GM12891 (cell line): Measurements from ENCODE around the gene SLC6A19.

ENCODE experiments used
- DNase-seq: peaks from one replicate; pipeline ENCODE4 v3.0.0; 2011; ENCODE audit warnings: low spot score; ENCODE audit not compliant: insufficient read length
- FAIRE-seq: peaks from 2 replicates; lab custom pipeline; 2011; peaks lifted over from hg19 to GRCh38; lab: Jason Lieb, UNC
- PAX5 ChIP-seq: IDR thresholded peaks from 2 replicates; pipeline ENCODE4 v1.6.1; 2011; ENCODE audit warnings: low read length, moderate library complexity, mild to moderate bottlenecking; ENCODE audit not compliant: insufficient read depth, severe bottlenecking
- POLR2A ChIP-seq: IDR thresholded peaks from 2 replicates; pipeline ENCODE4 v1.6.1; 2011; ENCODE audit warnings: low read depth, low read length, control low read depth
- POLR2AphosphoS5 ChIP-seq: IDR thresholded peaks from 2 replicates; pipeline ENCODE4 v1.6.1; 2011; ENCODE audit warnings: low read depth, low read length, control low read depth
- POU2F2 ChIP-seq: IDR thresholded peaks from 2 replicates; pipeline ENCODE4 v1.6.1; 2011; ENCODE audit warnings: low read depth, mild to moderate bottlenecking, control low read depth, low read length, moderate library complexity
- SPI1 ChIP-seq: IDR thresholded peaks from 2 replicates; pipeline ENCODE4 v1.6.1; 2011; ENCODE audit warnings: low read depth, low read length, control low read depth
- TAF1 ChIP-seq: IDR thresholded peaks from 2 replicates; pipeline ENCODE4 v1.6.1; 2011; ENCODE audit warnings: low read depth, low read length, control low read depth

Gene SLC6A19

DNA sequence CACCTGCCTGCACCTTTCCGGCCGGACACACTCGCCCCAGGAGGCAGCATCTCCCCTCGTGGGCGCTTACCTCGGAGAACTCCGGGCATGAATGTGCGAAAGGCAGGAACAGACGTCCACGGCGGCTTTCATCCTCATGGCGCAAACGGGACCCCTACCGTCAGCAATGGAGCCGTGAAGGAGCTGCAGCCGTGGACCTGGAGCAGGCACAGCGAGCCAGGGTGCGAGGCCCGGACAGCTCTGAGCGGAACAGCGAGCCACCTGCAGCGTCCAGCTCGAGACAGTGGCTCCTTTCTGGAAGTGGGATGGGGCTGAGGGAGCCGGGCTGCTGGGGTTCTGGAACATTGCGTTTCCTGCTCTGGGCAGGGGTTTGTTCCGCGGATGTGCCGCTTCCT lies 7.8 kb upstream of the SLC6A19 start:
- no peak for FAIRE-seq
- no peak for TF ChIP-seq POLR2AphosphoS5
- no peak for TF ChIP-seq TAF1
- no peak for TF ChIP-seq SPI1
- TF ChIP-seq PAX5, result no peak
- no peak for TF ChIP-seq POLR2A
- no peak for TF ChIP-seq POU2F2
- no peak for DNase-seq

DNA sequence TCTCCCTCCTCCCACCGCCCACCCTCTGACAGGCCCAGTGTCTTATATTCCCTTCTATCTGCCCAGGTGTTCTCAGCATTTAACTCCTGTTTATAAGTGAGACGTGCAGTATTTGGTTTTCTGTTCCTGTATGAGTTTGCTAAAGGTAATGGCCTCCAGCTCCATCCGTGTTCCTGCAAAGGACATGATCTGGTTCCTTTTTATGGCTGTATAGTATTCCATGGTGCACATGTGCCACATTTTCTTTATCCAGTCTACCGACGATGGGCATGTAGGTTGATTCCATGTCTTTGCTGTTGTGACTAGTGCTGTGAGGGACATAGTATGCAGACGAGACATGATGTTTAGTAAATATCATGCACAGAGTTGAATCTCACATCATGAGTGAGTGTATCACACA lies 7.0 kb upstream of the SLC6A19 start:
- TF ChIP-seq POU2F2, result no peak
- TF ChIP-seq PAX5, result no peak
- TF ChIP-seq POLR2A, result no peak
- TF ChIP-seq TAF1, result no peak
- no peak for TF ChIP-seq SPI1
- no peak for TF ChIP-seq POLR2AphosphoS5
- no peak for DNase-seq
- FAIRE-seq, result no peak

DNA sequence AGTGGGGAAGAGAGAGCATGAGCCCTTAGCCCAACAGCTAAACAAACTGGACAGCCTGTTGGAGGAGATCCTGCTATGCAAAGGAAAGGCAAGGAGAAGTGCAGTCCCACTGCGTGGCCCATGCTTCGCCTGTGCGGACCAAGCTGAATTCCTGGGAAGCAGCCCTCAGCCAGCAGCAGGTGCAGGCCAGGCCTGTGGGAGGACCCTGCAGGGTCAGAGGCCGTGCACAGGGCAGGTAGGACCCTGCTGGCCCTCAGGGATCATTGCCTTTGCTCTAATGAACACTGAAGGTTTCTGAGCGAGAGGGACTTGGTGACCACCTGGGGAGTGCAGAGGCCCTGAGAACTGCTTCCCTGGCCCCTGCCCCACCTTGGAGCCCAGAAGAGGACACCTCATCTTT lies 6.0 kb upstream of the SLC6A19 start:
- TF ChIP-seq POU2F2 (no peak), POLR2A (no peak)
- no peak for FAIRE-seq
- no peak for DNase-seq

DNA sequence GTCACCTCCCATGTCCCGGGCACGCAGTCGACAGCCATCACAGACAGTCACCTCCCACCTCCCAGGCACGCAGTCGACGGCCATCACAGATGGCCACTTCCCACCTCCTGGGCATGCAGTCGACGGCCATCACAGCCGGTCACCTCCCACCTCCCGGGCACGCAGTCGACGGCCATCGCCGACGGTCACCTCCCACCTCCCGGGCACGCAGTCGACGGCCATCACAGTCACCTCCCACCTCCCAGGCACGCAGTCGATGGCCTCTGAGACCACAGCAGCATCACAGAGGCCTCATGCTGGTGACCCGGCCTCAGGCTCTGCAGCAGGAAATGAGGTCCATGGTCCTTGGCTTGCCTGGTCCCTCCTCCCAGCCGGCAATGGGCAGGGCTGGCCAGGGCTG lies 5.5 kb upstream of the SLC6A19 start:
- TF ChIP-seq POU2F2 (no peak), TAF1 (no peak), POLR2A (no peak), POLR2AphosphoS5 (no peak), PAX5 (no peak), SPI1 (no peak)
- FAIRE-seq (no peak), DNase-seq (no peak)

DNA sequence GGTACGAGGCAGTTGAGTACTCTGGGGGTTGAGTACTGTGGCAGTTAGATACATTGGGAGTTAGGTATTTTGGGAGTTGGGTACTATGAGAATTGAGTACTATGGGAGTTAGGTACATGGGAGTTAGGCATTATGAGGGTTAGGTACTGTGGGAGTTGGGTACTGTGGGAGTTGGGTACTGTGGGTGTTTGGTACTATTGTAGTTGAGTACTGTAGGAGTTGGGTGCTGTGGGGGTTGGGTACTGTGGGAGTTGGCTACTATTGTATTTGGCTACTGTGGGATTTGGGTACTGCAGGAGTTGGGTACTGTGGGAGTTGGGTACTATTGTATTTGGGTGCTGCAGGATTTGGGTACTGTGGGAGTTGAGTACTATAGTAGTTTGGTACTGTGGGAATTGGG lies 4.8 kb upstream of the SLC6A19 start:
- TF ChIP-seq SPI1, result no peak
- no peak for TF ChIP-seq POLR2A
- TF ChIP-seq PAX5, result no peak
- no peak for TF ChIP-seq POLR2AphosphoS5
- TF ChIP-seq TAF1, result no peak
- no peak for TF ChIP-seq POU2F2
- no peak for FAIRE-seq
- DNase-seq, result no peak

DNA sequence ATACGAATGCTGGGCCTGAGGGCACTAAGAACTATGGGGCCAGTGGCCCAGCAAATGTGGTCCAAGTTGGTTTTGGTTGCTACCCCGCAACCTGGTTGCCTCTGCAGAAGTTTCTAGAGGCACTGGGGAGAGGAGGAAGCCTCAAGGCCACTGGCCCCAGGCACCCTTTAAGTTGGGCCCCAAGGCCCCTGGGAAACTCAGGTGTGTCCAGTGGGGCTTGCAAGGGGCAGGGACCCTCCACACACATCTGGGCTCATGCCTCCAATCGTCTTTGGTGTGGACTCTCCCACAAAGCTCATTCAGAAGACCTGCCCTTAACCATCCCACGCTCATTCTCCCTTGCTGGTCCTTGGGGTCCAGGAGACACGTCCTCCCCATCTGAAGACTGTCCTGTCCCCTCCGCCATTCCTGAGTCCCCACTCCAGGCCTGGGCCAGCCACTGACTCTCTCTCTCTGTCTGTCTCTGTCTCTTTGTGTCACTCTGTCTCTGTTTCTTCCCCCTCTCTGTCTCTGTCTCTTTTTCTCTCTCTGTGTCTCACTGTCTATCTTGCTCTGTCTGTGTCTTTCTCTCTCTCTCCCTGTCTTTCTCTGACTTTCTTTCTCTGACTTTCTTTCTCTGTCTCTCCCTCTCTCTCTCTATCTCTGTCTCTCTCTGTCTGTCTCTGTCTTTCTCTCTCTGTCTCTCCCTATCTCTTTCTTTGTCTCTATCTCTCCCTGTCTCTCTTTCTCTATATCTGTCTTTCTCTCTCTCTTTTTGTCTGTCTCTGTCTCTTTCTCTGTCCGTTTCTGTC lies 3.3 kb upstream of the SLC6A19 start:
- FAIRE-seq (no peak), DNase-seq (no peak)
- TF ChIP-seq POLR2AphosphoS5 (no peak), PAX5 (no peak), POU2F2 (no peak), TAF1 (no peak), POLR2A (no peak), SPI1 (no peak)

DNA sequence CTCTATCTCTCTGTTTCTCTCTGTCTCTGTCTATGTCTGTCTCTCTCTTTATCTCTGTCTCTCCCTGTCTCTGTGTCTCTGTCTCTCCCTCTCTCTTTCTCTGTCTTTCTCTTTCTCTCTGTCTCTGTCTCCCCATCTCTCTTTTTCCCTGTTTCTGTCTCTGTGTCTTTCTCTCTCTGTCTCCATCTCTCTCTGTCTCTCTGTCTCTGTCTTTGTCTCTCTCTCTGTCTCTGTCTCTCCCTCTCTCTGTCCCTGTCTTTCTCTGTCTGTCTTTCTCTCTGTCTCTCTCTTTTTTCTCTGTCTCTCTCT lies 2.1 kb upstream of the SLC6A19 start:
- DNase-seq, result no peak
- TF ChIP-seq POLR2AphosphoS5, result no peak
- TF ChIP-seq POLR2A, result no peak
- TF ChIP-seq SPI1, result no peak
- TF ChIP-seq TAF1, result no peak
- TF ChIP-seq POU2F2, result no peak
- TF ChIP-seq PAX5, result no peak
- FAIRE-seq, result no peak

DNA sequence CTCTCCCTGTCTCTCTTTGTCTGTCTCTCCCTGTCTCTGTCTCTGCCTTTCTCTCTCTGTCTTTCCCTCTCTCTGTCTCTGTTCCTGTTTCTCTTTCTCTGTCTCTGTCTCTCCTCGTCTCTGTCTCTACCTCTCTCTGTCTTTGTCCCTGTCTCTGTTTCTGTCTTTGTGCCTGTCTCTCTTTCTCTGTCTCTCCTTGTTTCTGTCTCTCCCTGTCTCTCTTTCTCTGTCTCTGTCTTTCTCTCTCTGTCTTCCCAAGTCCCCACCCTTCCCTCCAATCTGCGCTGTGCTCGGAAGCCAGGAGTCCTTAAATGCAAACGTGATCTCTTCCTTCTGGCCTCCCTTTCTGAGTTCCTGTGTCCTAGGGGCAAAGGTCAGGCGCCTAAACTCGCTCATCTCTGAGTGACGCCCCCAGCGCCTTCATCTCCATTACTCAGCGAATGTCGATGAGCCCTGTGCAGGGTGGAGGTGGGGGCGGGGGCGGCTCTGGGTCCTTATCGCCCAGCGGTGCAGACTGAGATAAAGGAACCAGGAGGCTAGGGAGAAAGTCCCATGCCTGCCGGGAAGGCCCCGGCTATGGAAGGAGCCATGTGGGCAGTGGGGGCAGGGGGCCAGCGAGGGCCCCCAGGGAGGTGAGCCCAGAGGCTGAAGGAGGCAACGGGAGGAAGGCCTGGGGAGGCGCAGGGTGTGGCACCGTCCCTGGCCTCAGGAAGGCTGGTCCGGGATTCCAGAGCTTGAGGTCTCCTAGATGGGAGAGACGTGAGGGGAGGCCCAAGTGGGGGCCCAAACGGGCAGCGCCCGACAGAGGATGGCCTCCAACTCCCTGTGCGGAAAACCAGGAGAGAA lies 1.5 kb upstream of the SLC6A19 start:
- DNase-seq, result no peak
- no peak for TF ChIP-seq POU2F2
- no peak for TF ChIP-seq PAX5
- TF ChIP-seq POLR2AphosphoS5, result no peak
- no peak for TF ChIP-seq TAF1
- no peak for TF ChIP-seq SPI1
- TF ChIP-seq POLR2A, result no peak
- no peak for FAIRE-seq

DNA sequence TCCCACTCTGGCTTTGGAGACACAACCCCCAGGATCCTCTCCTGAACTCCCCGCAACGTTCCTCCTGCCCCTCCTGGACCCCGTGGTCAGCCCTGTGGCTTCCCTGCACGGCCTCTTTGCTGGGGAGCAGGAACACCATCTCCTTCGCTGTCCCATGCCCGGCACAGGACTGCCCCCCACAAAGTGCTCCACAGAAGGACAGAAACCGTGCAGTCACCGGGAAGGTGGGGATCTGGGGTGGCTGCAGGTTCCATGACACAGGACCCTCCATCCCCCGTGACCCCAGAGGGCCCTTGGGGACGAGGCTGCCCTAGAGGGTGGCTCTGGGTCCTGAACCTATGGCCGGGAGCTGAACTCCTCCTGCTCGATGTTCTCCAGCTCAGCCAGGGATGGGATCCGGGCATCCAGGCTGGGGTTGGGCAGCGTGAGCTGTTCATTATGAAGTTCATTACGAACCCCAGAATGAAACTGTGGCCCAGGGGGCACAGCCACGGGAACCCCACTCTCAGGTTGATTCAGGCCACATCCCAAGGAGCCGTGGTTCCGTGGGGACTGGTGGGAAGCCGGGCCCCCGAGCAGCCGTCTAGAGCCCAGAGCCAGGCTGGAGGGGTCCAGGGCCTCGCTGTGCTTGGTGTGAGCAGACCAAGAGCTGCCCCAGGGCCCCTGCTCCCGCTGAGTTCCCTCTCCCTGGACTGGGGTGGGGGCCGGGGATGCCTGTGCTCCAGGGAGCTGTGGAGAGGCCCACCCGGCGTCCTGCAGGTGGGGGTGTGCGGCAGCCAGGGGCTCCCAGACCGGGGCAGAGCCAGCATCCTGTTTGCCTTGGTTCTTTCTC lies 684 bp upstream of the SLC6A19 start:
- FAIRE-seq (no peak), DNase-seq (no peak)
- TF ChIP-seq POLR2AphosphoS5 (no peak), POLR2A (no peak), PAX5 (no peak)
